Neural progenitor cell (in vitro differentiated cells): Measurements from ENCODE around the gene ANKRD53. TPM values are rescaled to one million over a fixed set of nuclear protein-coding genes. Genes with fewer than 3 reads are reported as not detected.

Experiments used
- DNase-seq: peaks from one replicate; pipeline ENCODE4 v3.0.0-alpha.2; 2016; ENCODE audit warnings: low spot score
- H2AFZ ChIP-seq: fragments of 200-600 bp; sonication (generic); replicated peaks from 2 replicates; pipeline ENCODE4 v1.6.1; 2016; ENCODE audit warnings: antibody characterized with exemption
- H3F3A ChIP-seq: fragments of 200-600 bp; sonication (generic); 2 replicates; pipeline ENCODE4 v1.6.1; 2016; ENCODE audit warnings: antibody characterized with exemption, low read depth
- H3K27ac ChIP-seq: fragments of 200-600 bp; sonication (generic); 2 replicates; pipeline ENCODE4 v1.5.1; 2016; ENCODE audit warnings: mild to moderate bottlenecking
- H3K27me3 ChIP-seq: fragments of 200-600 bp; sonication (generic); 2 replicates; pipeline ENCODE4 v1.6.1; 2016; ENCODE audit warnings: mild to moderate bottlenecking, moderate library complexity
- H3K36me3 ChIP-seq: fragments of 200-600 bp; sonication (generic); 2 replicates; pipeline ENCODE4 v1.5.1; 2016
- H3K4me1 ChIP-seq: fragments of 200-600 bp; sonication (generic); 2 replicates; pipeline ENCODE4 v1.6.1; 2016; ENCODE audit warnings: mixed run types
- H3K4me2 ChIP-seq: fragments of 200-600 bp; sonication (generic); 2 replicates; pipeline ENCODE4 v1.6.1; 2016
- H3K4me3 ChIP-seq: fragments of 200-600 bp; sonication (generic); 2 replicates; pipeline ENCODE4 v1.5.1; 2016
- H3K79me2 ChIP-seq: fragments of 200-600 bp; sonication (generic); 2 replicates; pipeline ENCODE4 v1.6.1; 2016; ENCODE audit warnings: low read depth
- H3K9ac ChIP-seq: fragments of 200-600 bp; sonication (generic); 2 replicates; pipeline ENCODE4 v1.6.1; 2016
- H3K9me3 ChIP-seq: fragments of 200-600 bp; sonication (generic); 2 replicates; pipeline ENCODE4 v1.5.1; 2016; ENCODE audit warnings: low read depth
- H4K20me1 ChIP-seq: fragments of 200-600 bp; sonication (generic); 2 replicates; pipeline ENCODE4 v1.6.1; 2016; ENCODE audit warnings: low read depth
- H3K27ac Mint-ChIP-seq: 3 replicates; pipeline ENCODE4 v1.8.0; 2021; ENCODE audit warnings: mixed read lengths
- H3K27me3 Mint-ChIP-seq: 2 replicates; pipeline ENCODE4 v1.8.0; 2022; ENCODE audit warnings: low read depth, mild to moderate bottlenecking, inconsistent platforms, moderate library complexity, mixed read lengths; ENCODE audit not compliant: insufficient read depth
- H3K36me3 Mint-ChIP-seq: 3 replicates; pipeline ENCODE4 v1.8.0; 2021; ENCODE audit warnings: mixed read lengths
- H3K4me1 Mint-ChIP-seq: 3 replicates; pipeline ENCODE4 v1.8.0; 2021; ENCODE audit warnings: mixed read lengths
- H3K4me3 Mint-ChIP-seq: 3 replicates; pipeline ENCODE4 v1.8.0; 2021; ENCODE audit warnings: mild to moderate bottlenecking, moderate library complexity, mixed read lengths
- H3K9me3 Mint-ChIP-seq: 3 replicates; pipeline ENCODE4 v1.8.0; 2020; ENCODE audit warnings: mixed read lengths
- CTCF ChIP-seq: fragments of 200-600 bp; sonication (generic); IDR thresholded peaks from 2 replicates; pipeline ENCODE4 v1.5.1; 2017; ENCODE audit warnings: antibody characterized with exemption, mild to moderate bottlenecking
- EZH2 ChIP-seq: fragments of 200-600 bp; sonication (generic); IDR thresholded peaks from 2 replicates; pipeline ENCODE4 v1.6.1; 2017; ENCODE audit warnings: antibody characterized with exemption, mild to moderate bottlenecking, moderate library complexity
- EZH2phosphoT487 ChIP-seq: fragments of 200-600 bp; sonication (generic); IDR thresholded peaks from 2 replicates; pipeline ENCODE4 v1.6.1; 2017; ENCODE audit warnings: antibody characterized with exemption
- total RNA-seq: library from RNA; depleted of rRNA; stranded (reverse); fragments of >200 nt; gene quantifications from 2 replicates; pipeline ENCODE4 v1.2.3, GENCODE V29; 2015; ENCODE audit warnings: low replicate concordance

ANKRD53 gene
- total RNA-seq, 1 donor from 2014 or later, result not detected

GRCh38 chr2:70984228-70984575, 5.8 kb downstream of the ANKRD53 start:
- Histone ChIP-seq H2AFZ (no peak overlapping the region), H3F3A (peaks cover 5% of the 10 kb centered on the region), H3K9me3 (no peaks in the 10 kb centered on the region), H3K27me3 (peaks cover 9% of the 10 kb centered on the region), H3K36me3 (no peaks in the 10 kb centered on the region), H4K20me1 (peaks cover 31% of the 10 kb centered on the region), H3K9ac (no peak overlapping the region), H3K4me2 (no peak overlapping the region), H3K27ac (no peak overlapping the region), H3K4me1 (no peaks in the 10 kb centered on the region), H3K79me2 (no peaks in the 10 kb centered on the region), H3K4me3 (no peak overlapping the region)
- H3K4me3 Mint-ChIP-seq, result peak overlapping the region; percentile 10
- peaks cover 2% of the 10 kb centered on the region for H3K4me1 Mint-ChIP-seq
- peaks cover 2% of the 10 kb centered on the region for H3K27me3 Mint-ChIP-seq
- no peak for DNase-seq
- H3K27ac Mint-ChIP-seq, result no peak overlapping the region
- no peaks in the 10 kb centered on the region for H3K9me3 Mint-ChIP-seq
- H3K36me3 Mint-ChIP-seq, result peaks cover 14% of the 10 kb centered on the region
- TF ChIP-seq EZH2phosphoT487 (no peak), CTCF (no peak), EZH2 (no peak)

DNA sequence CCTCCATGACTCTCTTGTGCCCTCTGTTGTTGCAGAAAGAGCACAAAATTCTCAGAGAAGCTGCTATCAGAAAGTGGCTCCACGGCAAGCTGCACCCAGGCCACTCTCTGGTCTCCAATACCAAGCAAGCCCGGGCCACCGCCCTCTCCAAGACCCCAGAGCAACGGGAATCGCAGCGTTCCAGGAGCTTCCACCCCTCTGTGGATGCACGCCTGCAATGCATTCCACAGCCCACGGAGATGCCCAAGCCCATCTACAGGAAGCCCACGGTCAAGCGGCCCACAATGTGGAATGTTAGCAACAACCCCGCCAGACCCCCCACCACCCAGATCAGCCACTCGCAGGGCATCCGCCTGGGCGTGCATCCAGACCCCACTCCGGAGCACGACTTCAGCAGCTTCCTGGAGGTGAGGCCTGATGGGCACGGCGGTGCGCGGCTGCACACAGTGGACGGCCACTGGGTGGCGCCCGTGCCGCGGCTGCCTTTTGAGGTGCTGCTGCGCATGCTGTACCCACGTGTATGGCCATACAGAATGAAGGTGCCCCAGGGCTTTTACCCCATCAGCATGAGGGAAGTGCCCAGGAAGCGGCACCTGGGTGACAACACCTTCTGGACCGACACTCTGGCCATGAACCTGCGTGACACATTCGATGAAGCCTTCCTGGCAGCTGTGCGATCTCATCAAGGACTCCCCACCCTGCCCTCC, 6.3 kb downstream of the ANKRD53 start:
- no peak overlapping the region for H3K27ac ChIP-seq
- H3K9me3 Mint-ChIP-seq, result no peaks in the 10 kb centered on the region
- H3K9ac ChIP-seq, result no peak overlapping the region
- peak; percentile 89 for TF ChIP-seq CTCF
- TF ChIP-seq EZH2phosphoT487, result no peak
- no peak overlapping the region for H3K4me3 ChIP-seq
- H3K27me3 ChIP-seq, result peaks cover 3% of the 10 kb centered on the region
- H2AFZ ChIP-seq, result no peak overlapping the region
- H3K4me2 ChIP-seq, result no peak overlapping the region
- H3K36me3 Mint-ChIP-seq, result peaks cover 14% of the 10 kb centered on the region
- H3K4me1 Mint-ChIP-seq, result no peaks in the 10 kb centered on the region
- no peaks in the 10 kb centered on the region for H3K36me3 ChIP-seq
- H3K27me3 Mint-ChIP-seq, result peaks cover 2% of the 10 kb centered on the region
- no peaks in the 10 kb centered on the region for H3K79me2 ChIP-seq
- peaks cover 25% of the 10 kb centered on the region for H4K20me1 ChIP-seq
- H3K4me1 ChIP-seq, result no peaks in the 10 kb centered on the region
- peak; percentile 78 for DNase-seq
- no peak overlapping the region for H3K27ac Mint-ChIP-seq
- peak overlapping the region; percentile 10 for H3K4me3 Mint-ChIP-seq
- H3F3A ChIP-seq, result no peaks in the 10 kb centered on the region
- no peaks in the 10 kb centered on the region for H3K9me3 ChIP-seq

DNA sequence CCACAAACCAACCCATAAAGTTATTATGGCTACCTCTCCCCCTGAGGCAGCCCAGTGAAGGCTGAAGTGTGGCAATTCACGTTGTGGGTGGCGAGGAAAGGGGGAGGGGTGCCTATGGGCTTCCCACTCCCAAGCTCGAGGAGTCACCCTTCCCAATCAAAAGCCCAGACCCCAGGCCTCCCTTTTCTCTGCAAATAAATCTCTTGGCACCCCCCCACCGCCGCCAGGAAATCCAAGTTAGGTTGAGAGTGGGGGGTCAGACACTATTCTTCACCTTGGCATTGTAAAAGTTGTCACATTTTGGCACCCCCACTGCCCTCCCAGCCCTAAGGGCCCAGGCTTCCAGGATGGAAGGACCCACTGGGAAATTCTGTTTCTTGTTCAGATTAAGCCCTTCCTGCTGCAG, 6.9 kb downstream of the ANKRD53 start:
- H3K79me2 ChIP-seq, result no peaks in the 10 kb centered on the region
- H3K4me3 Mint-ChIP-seq, result no peak overlapping the region
- no peak overlapping the region for H2AFZ ChIP-seq
- TF ChIP-seq EZH2phosphoT487, result no peak
- no peak for TF ChIP-seq CTCF
- no peak for TF ChIP-seq EZH2
- H3K4me2 ChIP-seq, result no peak overlapping the region
- no peaks in the 10 kb centered on the region for H3K4me1 Mint-ChIP-seq
- H3K27me3 Mint-ChIP-seq, result peaks cover 2% of the 10 kb centered on the region
- no peak for DNase-seq
- H3K27ac Mint-ChIP-seq, result no peak overlapping the region
- no peaks in the 10 kb centered on the region for H3K27me3 ChIP-seq
- peaks cover 14% of the 10 kb centered on the region for H3K36me3 Mint-ChIP-seq
- no peaks in the 10 kb centered on the region for H3F3A ChIP-seq
- H3K4me1 ChIP-seq, result no peaks in the 10 kb centered on the region
- H4K20me1 ChIP-seq, result peaks cover 25% of the 10 kb centered on the region
- H3K27ac ChIP-seq, result no peak overlapping the region
- H3K4me3 ChIP-seq, result no peak overlapping the region
- no peaks in the 10 kb centered on the region for H3K36me3 ChIP-seq
- H3K9me3 ChIP-seq, result no peaks in the 10 kb centered on the region
- no peaks in the 10 kb centered on the region for H3K9me3 Mint-ChIP-seq
- H3K9ac ChIP-seq, result no peak overlapping the region
